PC-3 (cell line): Measurements from ENCODE around the gene FYTTD1.

Experiments used
- CTCF ChIP-seq: fragments of 300-600 bp; sonication (generic); conservative IDR thresholded peaks from 2 replicates; pipeline ENCODE4 v1.5.1; 2017; ENCODE audit warnings: antibody characterized with exemption, low read depth, mild to moderate bottlenecking, low read length
- EZH2 ChIP-seq: fragments of 300-600 bp; sonication (generic); IDR thresholded peaks from one replicate; pipeline ENCODE4 v1.6.1; 2017; ENCODE audit warnings: antibody characterized with exemption, mild to moderate bottlenecking, low read length; ENCODE audit not compliant: unreplicated experiment

- no peak for TF ChIP-seq CTCF
- no peak for TF ChIP-seq EZH2
Measured at GRCh38 chr3:197752107-197752506, 2.4 kb downstream of the FYTTD1 start.
